ENCODE results near the gene CNTFR. TPM values are rescaled to one million over a fixed set of nuclear protein-coding genes. Genes with fewer than 3 reads are reported as not detected.

CNTFR gene
- total and polyA plus RNA-seq, 2 of the 8 experiments (the other 6 are each of a cell fraction or from before 2014, with no cell fraction given) = 1.2 to 4.2 TPM

GRCh38 chr9:34599546-34599945, 10.0 kb upstream of the CNTFR start:
- Histone ChIP-seq H3K9me3 (ENCODE audit: insufficient read depth in 2 of 2, low read depth in 1 of 2, low read length in 1 of 2) (no peaks in the 10 kb centered on the region), H3K4ac (replicated peaks; ENCODE audit: insufficient read length, low read depth, low read length) (no peak overlapping the region), H4K20me1 (replicated peaks in 1 of 2; ENCODE audit: control insufficient read depth in 1 of 2, insufficient read depth in 2 of 2, low read length in 2 of 2) (no peaks in the 10 kb centered on the region), H4K91ac (replicated peaks; ENCODE audit: insufficient read length, low read length) (no peak overlapping the region), H3K79me2 (ENCODE audit: control insufficient read depth in 1 of 2, insufficient read depth in 2 of 2, low read length in 2 of 2) (no peaks in the 10 kb centered on the region), H3K56ac (replicated peaks; ENCODE audit: insufficient read length, low read depth, low read length) (no peak overlapping the region), H3K23me2 (ENCODE audit: low read depth, low read length) (no peaks in the 10 kb centered on the region), H3K18ac (ENCODE audit: extremely low read depth, low read length) (no peak overlapping the region), H3K14ac (ENCODE audit: insufficient read length) (no peak overlapping the region), H3K79me1 (ENCODE audit: low read depth, low read length) (no peaks in the 10 kb centered on the region), H2BK5ac (ENCODE audit: low read depth, low read length) (no peak overlapping the region), H3K27me3 (replicated peaks in 1 of 4; ENCODE audit: control insufficient read depth in 3 of 4, extremely low read depth in 1 of 4, insufficient read depth in 3 of 4, low read length in 3 of 4) (no peaks in the 10 kb centered on the region; a peak in 3 of 7 replicates), H2BK120ac (replicated peaks; ENCODE audit: low read depth, low read length) (no peak overlapping the region), H3K4me2 (ENCODE audit: insufficient read depth in 1 of 2, low read depth in 2 of 2, low read length in 2 of 2) (no peak overlapping the region), H3K36me3 (ENCODE audit: control insufficient read depth in 2 of 4, insufficient read depth in 4 of 4, low read length in 3 of 4) (no peaks in the 10 kb centered on the region), H2BK12ac (ENCODE audit: low read depth, low read length) (no peak overlapping the region), H2AK5ac (ENCODE audit: low read depth, low read length) (no peak overlapping the region), H2BK20ac (ENCODE audit: low read length) (no peak overlapping the region), H2BK15ac (ENCODE audit: low read length) (no peak overlapping the region), H3K27ac (ENCODE audit: low read depth, low read length) (no peak overlapping the region), H4K8ac (ENCODE audit: extremely low read depth, insufficient read depth, low read length) (no peak overlapping the region), H3K23ac (ENCODE audit: insufficient read length) (no peak overlapping the region), H3K9ac (replicated peaks in 1 of 4; ENCODE audit: extremely low read depth in 1 of 4, low read depth in 3 of 4, low read length in 3 of 4) (no peak overlapping the region), H3K4me1 (replicated peaks in 1 of 4; ENCODE audit: control insufficient read depth in 3 of 4, insufficient read depth in 4 of 4, low read length in 3 of 4) (peaks cover 0 to 5% (median 2%) of the 10 kb centered on the region in 4 experiments; a peak in 2 of 7 replicates), H3K4me3 (ENCODE audit: extremely low read depth in 1 of 4, insufficient read depth in 2 of 4, low read depth in 3 of 4, low read length in 4 of 4) (no peak overlapping the region), H2AFZ (ENCODE audit: low read length) (no peak overlapping the region), H4K5ac (ENCODE audit: insufficient read length, low read depth, low read length) (no peak overlapping the region)
- ChIA-PET CTCF (ENCODE audit: partially characterized antibody) (interaction anchor here (0.7 to 11.5 kb wide), 16 partner anchors 11 to 1004 kb away, joined by 3 to 214 read pairs (median 5); partner anchors contain the start of gene CNTFR), POLR2A (ENCODE audit: partially characterized antibody) (interaction anchor here (1.1 kb wide), 1 partner anchor 19 kb away, joined by 3 read pairs; no protein-coding TSS in a partner anchor)
- 80% methylated on average over 1 of the region's 1 CpG; no CpG with 5 or more reads in 1 of the 2 experiments for WGBS, 2 experiments (ENCODE audit: extremely low coverage in 1 of 2, insufficient coverage in 1 of 2, insufficient read length in 1 of 2, insufficient replicate concordance in 2 of 2, low coverage in 1 of 2, low lambda C conversion rate in 2 of 2, missing lambda C conversion rate in 1 of 2)
- no peak for FAIRE-seq
- no peak for DNase-seq (ENCODE audit: low read depth in 1 of 2, low spot score in 2 of 2)
- TF ChIP-seq YY1 (IDR thresholded peaks at IDR 0.05; ENCODE audit: low read depth, low read length) (no peak), SUZ12 (IDR thresholded peaks at IDR 0.05; ENCODE audit: low read length) (no peak)
- TF ChIP-seq, protein P1, sequence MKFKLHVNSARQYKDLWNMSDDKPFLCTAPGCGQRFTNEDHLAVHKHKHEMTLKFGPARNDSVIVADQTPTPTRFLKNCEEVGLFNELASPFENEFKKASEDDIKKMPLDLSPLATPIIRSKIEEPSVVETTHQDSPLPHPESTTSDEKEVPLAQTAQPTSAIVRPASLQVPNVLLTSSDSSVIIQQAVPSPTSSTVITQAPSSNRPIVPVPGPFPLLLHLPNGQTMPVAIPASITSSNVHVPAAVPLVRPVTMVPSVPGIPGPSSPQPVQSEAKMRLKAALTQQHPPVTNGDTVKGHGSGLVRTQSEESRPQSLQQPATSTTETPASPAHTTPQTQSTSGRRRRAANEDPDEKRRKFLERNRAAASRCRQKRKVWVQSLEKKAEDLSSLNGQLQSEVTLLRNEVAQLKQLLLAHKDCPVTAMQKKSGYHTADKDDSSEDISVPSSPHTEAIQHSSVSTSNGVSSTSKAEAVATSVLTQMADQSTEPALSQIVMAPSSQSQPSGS (IDR thresholded peaks at IDR 0.05; ENCODE audit: low read length) = no peak

Data from H1 (cell line).